GM11168 (cell line): ENCODE results near the gene HOXA5.

Experiments used
- in situ Hi-C: fragments of 300-500 bp; cut with MboI; formaldehyde crosslinking; loops from one replicate; pipeline ENCODE4 v1.12.0; 2022; ENCODE audit warnings: low sequenced_read_pairs; ENCODE audit not compliant: unreplicated experiment

Gene HOXA5

DNA sequence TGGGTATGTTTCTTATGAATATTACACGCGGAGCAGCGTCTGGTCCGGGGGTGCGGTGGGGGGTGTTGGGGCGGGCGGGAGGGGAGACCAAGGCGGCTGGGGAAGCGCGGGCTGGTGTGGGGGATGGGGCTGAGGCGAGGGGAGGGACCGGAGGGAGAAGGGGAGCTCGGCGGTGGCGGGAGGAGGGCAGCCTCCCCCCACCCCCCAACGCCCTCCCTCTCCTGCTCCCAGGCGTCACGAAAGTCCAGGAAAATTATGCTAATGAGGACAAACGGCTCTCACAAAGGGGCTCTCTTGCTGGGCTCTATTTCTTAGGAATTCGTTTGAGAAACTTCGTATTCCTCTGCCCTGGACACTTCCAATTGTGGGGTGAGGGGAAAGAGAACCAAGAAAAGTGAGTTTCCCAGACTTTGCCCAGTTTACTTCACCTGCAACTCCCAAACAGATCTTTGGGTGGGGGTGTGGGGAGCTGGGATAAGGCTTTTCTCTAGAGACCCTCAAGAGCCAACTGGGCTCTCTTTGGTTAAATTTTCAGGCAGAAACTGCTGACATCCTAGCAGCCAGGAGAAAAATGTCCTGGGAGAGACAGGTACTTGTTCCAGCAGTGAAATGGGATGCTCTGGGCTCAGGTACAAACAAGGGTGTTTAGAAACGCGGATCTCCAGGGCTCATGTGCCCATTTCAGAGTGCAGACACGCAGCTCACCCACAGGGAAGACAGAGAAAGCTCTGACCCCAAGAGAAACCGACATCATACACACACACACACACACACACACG lies 29.3 kb downstream of the HOXA5 start:
- in situ Hi-C loops, result no loop called here

DNA sequence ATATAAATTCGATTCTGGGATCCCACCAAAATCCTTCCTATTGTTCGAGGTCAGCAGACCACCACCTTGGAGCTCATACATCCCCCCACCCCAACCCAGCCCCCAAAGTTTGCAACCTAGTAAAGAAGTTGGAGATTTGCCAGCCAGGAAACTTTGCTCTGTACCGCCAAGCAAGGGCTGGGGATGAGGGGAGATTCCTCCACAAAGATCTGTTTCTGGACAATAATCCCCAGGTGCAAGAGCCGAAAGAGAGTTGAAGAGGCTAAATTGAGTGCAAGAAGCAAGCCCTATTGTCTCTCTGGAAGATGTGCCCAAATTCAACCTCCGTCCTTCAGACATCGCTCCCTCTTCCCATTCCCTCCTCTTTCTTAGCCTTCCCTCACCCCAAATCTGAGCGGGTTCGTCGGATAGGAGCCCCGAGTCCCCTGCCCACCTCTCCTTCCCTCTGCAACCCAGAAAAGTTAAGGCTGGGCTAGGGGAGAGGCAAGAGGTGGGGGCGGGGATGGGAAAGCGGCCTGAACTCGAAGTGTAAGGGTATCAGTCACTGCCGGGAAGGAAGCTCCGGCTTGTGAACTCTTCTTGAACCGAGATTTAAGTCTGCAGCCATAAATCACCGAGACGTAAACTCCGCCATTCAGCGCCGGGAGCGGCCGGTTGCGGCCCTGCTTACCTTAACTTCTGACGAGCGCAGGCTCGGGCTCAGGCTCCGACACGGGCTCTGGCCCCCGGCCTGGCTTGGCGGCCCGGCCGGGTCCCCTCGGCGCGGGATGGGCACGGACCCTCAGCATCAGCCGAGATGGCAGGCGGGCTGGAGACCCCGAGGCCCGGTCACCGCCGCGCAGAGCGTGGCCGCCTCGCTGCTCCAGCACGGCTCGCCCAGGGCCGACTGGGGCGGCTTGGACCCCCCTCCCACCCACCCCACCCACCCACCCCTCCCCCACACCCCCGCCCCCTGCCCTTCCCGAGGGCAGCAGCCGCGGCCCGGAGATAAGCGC lies 30.2 kb downstream of the HOXA5 start:
- in situ Hi-C loops, result no loop called here

DNA sequence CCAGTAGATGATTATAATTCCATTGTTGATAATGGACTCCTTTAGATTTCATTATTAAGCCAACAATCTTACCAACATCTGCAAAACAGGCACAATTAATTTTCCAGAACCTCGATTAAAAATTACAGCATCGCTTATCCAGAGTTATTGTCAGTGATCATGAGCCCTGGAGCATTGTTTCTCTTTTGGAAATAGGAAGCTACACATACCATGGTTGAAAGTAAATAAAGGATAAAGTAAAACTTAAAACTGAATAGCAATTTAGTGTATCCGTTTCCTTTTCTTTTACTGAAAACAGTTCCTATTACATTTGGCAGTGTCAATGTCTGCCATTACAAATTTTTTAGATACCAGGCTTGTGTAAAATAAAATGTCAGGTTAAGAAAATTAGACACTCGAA lies 31.1 kb downstream of the HOXA5 start:
- in situ Hi-C loops, result no loop called here

DNA sequence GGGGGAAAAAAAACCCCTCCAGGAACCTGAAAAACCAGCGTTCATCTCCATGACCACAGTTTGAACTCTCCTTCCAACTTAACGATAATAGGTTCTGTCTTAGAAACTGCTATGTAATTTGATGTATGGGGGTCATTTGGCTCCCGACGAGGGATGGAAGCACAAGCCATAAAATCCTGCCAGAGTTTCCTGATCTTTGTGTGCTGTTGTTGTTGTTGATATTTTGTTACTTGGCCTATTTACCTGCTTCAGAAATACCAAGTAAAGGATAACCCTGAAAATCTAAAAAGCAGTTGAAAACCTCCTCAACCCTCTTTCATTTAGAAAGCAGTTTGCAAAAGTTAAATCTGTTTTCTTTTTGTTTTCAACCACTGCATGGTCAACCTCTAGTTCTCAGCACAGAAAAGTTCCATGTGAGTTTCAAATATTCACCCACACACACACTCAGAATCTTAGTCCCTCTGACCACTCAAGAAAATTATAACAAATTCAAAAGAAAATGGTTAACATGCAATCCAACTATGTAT lies 31.7 kb downstream of the HOXA5 start:
- in situ Hi-C loops, result no loop called here

DNA sequence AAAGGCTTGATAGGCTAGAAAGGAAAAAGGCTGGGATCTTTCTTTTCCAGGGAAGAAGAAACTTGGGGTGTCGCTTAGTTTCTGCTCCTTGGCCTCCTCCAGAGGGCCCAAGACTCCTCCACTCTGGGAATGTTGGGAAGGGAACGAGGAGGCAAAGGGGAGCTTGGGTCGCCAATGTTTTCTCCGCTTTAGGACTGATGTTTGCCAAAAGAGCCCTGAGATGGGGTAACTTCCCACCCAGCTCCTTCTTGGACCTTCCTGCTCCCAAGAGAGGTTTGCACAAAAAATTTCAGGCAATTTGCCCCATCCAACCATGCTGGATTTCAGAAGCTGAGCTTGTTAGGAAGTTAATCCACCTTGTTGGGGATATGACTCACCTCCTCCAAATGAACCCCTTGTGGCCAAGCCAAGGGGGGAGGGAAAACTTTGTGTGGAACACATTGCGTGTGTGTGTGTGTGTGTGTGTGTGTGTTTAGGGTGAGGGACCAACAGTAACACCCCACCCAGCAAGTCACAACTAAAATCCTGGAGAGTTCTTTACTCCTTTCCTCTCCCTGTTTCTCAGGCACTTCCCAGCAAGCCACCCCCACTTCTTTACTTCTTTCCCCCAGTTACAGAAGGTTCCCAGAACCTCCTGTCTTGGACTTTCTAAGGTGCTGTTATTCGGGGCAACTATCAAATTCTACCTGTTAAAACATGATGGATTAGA lies 32.3 kb downstream of the HOXA5 start:
- in situ Hi-C loops, result no loop called here

DNA sequence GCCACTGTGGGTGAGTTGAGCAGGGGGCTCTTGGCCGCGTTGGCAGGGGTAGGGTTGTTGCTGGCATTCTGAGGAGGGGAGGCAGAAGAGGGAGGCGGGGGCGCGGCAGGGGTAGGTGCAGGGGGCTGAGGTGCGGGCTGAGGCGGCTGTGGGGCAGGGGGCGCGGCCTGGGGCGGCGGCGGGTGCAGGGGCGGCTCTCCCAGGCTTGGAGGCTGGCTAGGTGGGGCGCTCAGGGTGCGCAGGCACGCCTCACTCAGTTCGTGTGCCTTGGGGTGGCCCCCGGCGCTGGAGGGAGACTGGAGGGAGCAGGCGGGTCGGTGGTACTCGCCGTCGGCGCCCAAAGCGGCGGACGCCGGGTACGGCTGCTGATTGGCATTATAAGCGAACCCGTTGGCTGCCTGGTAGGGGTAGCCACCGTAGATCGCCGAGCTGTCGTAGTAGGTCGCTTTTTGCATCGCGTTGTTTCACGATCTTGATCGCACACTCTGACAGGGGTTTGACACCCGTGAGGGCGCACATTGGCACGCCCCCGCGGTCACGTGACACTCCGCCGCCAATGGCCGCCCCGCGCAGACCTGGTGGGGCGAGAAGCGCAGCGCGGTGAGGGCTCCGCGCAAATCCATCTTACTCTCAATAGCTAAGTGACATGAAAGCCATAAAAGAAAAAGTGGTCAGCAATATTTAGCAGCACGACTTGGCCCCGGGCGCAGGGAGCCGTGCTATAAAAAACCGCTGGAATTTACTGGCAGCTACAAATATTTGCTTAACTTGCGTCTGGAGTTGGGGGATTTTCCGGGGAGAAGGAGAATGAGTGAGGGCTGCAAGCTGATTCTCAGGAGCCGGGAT lies 33.1 kb downstream of the HOXA5 start:
- in situ Hi-C loops, result no loop called here

DNA sequence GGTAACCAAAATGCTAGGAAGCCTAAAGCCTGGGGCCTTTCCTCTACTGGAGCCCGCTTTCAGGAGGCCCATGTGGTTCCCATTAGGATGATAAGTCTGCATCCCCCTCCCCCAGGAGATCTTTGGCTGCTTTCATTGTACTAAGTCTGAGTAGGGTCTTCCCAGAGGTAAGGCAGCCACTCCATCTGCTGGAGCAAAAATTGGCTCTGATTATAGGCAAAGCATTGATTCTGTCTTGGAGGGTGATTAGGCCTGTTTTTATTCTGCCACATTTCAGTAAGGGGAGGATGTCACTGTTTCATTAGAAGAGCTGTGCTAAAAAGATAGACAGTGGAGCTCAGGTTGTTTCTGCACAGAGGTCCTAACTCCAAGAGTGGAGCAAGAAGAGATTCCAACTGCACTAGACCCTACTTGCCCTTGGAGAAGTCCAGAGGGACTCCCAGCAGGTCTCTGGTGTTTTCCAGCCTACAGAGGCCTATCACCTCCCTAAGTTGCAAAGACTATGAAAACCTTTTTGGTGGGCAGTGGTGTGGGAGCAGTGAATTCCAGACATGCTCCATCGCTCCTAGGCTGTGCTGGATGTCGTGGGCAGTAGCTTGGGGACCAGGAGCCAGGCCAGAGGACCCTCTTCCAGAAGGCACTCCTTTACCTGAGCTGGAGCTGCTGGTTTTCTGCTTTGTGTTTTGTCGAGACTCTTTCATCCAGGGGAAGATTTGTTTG lies 33.9 kb downstream of the HOXA5 start:
- in situ Hi-C loops, result no loop called here

DNA sequence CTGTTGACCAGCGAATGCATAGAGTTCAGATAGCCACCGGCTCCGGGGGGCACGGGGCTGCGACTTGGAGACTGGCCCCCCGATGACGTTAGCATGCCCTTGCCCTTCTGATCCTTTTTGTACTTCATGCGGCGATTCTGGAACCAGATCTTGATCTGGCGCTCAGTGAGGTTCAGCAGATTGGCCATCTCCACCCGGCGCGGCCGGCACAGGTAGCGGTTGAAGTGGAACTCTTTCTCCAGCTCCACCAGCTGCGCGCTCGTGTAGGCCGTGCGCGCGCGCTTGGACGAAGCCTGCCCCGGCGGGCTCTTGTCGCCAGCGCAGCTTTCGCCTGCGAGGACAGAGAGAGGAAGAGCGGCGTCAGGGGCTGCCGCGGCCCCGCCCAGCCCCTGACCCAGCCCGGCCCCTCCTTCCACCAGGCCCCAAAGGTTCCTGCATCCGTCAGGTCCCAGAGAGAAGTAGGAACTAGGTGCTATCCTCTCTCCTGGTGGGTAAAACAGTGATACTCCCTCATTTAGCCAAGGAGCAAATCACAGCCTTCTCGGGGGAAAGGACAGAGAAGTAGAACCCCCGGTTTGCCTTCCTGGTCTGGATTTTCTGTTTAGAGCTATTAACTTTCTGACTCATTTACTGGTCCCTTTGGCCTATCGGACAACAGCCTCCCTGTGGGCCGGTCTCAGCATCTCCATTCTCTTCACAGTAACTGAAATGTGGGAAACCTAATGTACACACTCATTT lies 34.9 kb downstream of the HOXA5 start:
- in situ Hi-C loops, result no loop called here

DNA sequence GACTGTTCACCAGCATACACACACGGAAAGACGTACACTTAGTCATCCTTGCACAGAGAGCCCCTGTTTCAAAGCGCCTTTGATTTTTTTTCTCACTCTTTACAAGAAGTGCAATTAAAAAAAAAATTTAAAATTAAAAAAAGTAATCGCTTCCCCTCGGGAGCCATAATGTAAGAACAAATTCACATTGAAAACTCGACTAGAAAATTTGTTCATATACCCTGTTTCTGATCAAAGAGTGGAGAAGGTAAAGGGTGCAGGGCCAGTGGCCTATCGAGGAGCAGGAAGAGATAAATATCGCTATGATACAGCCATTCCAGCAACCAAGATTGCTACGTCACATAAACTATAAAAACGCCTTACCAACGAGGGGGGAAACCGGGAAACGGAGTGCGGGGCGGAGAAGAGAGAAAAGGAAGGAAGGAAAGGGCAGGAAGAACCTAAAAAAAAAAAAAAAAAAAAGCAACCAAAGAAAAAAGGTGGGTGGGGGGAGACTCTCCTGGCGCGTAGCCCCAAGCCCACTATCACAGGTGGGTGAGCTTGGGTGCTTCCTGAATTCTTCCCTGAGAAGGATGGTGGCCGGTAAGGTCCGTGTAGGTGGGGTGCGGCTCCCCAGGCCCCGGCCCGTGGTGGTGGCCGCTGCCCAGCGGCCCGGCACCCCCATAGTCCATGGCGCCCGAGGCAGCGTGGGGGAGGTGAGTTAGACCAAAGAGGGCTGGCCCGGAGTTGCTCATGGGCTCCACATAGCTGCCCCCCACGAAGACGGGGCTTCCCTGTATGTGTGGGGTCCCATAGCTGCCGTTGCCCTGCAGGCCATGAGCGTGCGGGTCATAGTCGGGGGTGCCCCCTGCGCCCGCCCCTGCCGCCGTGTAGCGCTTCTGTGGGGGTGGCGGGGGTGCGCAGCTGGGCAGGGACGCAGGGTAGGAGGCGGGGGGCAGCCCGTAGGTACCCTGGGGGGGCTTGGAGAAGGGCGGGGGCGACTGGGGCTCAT lies 35.8 kb downstream of the HOXA5 start:
- in situ Hi-C loops, result no loop called here

DNA sequence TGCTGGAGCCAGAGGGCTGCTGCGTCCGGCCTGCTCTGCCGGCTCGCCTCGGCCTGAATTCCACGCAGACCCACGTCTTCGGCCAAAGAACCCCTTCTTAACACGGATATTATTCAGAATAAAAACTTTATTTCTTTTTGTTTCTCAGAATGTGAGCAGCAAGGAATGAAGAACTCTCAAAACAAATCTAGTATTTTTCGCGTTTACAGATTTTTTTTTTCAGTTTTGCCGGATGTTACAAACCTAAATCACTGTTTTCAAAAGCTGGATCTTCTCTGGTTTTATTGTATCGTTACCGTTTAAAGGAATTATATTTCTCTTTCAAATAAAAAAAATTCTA lies 36.6 kb downstream of the HOXA5 start:
- in situ Hi-C loops, result no loop called here

DNA sequence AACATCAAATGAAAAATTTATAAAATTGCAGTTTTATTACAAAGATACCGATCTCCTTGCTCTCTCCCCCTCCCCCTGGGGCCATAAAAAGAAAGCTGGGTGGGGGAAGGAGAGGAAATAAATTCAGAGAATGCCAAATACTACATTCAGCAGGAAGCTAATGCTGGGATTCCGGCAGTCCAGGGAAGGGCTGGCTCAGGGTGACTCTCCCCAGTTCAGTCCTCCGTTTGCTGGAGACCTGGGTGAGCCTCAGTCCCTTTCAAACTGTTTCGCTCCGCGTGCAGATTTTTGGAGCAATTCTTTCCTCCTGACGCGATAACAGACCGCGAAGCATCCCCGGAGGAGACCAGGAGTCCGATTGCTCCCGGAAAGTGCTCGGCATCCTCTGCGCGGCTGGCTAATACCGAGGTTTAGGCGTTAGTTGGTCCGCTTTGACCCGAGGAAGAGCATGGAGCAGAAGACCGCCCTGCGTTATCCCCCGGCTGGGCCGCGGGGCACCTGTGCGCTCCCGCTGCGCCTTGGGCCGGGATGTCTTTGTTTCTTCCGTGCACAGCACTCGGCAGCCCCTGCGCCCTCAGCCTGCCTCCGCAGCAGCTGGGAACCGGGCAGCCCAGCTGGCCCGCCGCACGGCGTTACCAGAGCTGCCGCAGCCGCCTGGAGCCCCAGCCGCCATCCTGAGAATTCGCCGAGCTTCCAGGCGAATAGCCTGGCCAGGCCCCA lies 37.1 kb downstream of the HOXA5 start:
- in situ Hi-C loops, result no loop called here

DNA sequence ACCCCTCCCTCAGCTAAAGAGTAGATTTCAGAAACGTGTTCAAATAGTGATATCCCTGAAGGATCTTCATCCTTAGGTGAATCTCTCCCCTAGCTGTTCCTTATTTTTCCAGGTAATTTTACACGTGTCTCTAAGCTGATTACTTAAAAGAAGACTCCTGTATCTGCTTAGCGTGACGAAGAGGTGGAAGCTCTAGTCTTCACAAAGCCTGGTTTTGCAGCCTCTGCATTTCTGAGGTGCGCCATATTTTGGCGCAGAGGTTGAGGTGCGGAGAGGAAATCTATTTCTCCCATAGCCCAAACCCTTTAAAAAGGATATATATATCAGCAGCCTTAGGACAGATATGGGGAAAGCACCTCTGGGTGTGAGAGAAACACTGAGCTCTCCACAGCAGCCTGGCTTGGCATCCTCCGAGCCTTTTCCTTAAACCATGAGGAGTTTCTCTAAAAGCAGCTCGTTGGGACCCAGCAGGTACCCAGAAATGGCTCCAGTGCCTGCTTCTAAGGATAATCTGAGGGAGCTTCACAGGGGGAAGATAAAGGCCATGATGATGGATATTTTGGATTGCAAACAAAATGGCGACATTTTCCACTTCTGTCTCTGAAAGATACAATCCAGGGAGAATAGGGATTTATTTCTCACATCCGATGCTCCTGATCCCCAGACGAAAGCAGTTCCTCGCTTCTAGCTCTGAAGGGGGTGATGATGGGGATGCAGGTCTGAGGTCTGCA lies 38.0 kb downstream of the HOXA5 start:
- in situ Hi-C loops, result no loop called here

DNA sequence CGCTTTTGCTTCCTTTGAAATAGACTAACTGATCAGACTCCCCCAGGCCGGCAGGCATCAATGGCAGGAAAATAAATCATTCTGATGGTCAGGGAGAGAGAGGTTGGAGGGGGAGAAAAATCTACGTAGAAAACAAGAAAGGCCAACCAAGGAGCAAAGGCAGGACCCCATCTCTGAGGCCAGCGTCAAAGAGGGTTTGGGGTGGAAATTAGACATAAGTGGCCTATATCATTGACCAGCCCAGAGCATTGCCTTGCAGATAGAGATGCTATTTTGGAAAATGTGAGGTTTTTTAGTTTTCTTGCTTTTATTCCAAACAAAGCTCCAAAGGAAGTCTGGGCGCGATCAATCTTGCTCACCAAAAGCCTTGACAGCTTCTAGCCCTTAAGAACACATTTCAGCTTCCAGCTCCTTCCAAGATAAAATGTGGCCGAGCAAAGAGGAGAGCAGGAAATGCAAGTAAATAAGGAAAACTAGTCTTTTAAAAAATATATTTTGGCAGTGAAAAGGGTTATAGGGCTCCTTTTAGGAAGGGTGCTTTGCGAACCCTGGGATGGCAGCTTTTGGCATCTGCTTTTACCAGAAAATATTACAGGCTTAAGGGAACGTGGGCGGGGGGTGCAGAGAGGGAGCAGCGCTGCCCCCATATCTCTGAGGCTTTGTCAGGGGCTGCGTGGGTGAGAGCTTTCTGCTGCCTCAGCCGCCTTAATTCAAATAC lies 39.0 kb downstream of the HOXA5 start:
- in situ Hi-C loops, result no loop called here

DNA sequence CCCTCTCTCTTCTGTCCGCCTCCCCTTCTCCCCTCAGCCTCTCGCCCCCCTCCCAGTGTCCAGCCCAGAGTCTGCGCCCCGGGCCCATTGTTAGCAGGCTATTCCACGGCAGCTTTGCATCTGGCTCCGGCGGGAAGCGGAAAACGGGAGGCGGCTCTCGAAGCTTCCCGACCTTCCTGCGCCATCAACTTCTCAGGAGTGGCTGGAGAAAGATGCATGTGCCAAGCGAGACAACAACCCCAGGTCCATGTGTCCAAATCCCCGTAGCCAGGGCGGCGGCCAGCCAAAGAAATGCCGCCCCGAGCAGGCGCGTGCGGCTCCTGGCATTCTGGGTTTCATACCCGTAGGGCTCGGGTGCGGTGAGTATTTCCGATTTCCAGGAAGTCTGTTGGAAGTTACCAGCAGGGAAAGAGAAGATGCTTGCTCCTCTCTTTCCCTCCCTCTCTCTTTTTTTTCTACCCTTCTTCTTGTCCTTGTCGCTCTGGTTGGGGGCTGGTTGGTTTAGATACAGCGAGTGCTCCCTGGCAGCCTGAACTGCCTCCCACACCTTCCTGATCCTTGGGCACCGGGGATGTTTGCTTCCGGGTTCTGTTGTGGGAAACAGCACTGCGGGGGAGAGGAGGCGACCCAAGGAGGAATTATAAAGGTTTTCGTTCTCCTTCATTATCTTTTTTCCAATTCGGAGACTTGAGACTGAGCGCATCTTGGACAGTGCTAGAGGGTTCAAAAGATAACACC lies 39.8 kb downstream of the HOXA5 start:
- in situ Hi-C loops, result no loop called here
